Central memory CD8-positive, alpha-beta T cell (primary cell): ENCODE measurements around the gene ZMPSTE24.
A peak's percentile ranks its signal among the peaks of the same experiment; 100 is the strongest.

ENCODE experiments used
- ATAC-seq: fragments of 150-1000 bp; cut with Tn5 transposase; replicated peaks from 2 replicates; pipeline ENCODE4 v1.10.0; 2022; ENCODE audit warnings: mild to moderate bottlenecking, moderate FRiP score, moderate number of reproducible peaks; ENCODE audit not compliant: poor library complexity, severe bottlenecking; ENCODE audit errors: extremely low read depth
- DNase-seq, 2 donors: peaks; one replicate each; pipeline ENCODE4 v3.0.0; 2021; ENCODE audit warnings: low spot score in 2 of 2
- H3K27ac Mint-ChIP-seq: one replicate; pipeline ENCODE4 v1.8.0; 2022; ENCODE audit warnings: low read depth, mild to moderate bottlenecking, moderate library complexity, mixed read lengths
- H3K27me3 Mint-ChIP-seq: one replicate; pipeline ENCODE4 v1.8.0; 2022; ENCODE audit warnings: mixed read lengths
- H3K36me3 Mint-ChIP-seq: one replicate; pipeline ENCODE4 v1.8.0; 2022; ENCODE audit warnings: mild to moderate bottlenecking, moderate library complexity, mixed read lengths; ENCODE audit not compliant: insufficient read depth
- H3K4me1 Mint-ChIP-seq: one replicate; pipeline ENCODE4 v1.8.0; 2022; ENCODE audit warnings: mixed read lengths
- H3K4me3 Mint-ChIP-seq: one replicate; pipeline ENCODE4 v1.8.0; 2022; ENCODE audit warnings: mild to moderate bottlenecking, moderate library complexity, mixed read lengths
- H3K9me3 Mint-ChIP-seq: one replicate; pipeline ENCODE4 v1.8.0; 2022; ENCODE audit warnings: mixed read lengths

ZMPSTE24 gene

GRCh38 chr1:40266786-40267535 lies 8.9 kb downstream of the ZMPSTE24 start:
- DNase-seq, result no peak
- no peak overlapping the region for H3K27ac Mint-ChIP-seq
- peaks cover 55% of the 10 kb centered on the region for H3K36me3 Mint-ChIP-seq

GRCh38 chr1:40267767-40268187 lies 9.7 kb downstream of the ZMPSTE24 start:
- Mint-ChIP-seq H3K4me3 (no peak overlapping the region), H3K4me1 (peaks cover 7% of the 10 kb centered on the region), H3K27me3 (no peaks in the 10 kb centered on the region), H3K36me3 (peaks cover 56% of the 10 kb centered on the region), H3K27ac (no peak overlapping the region), H3K9me3 (no peaks in the 10 kb centered on the region)
- DNase-seq (no peak), ATAC-seq (no peak)

More at GRCh38 chr1:40266786-40267535, 8.9 kb downstream of the ZMPSTE24 start:
- ATAC-seq, result no peak
- H3K9me3 Mint-ChIP-seq, result no peaks in the 10 kb centered on the region
- H3K4me1 Mint-ChIP-seq, result peaks cover 16% of the 10 kb centered on the region
- no peaks in the 10 kb centered on the region for H3K27me3 Mint-ChIP-seq
- no peak overlapping the region for H3K4me3 Mint-ChIP-seq

- Mint-ChIP-seq H3K4me3 (no peak overlapping the region), H3K4me1 (peaks cover 3% of the 10 kb centered on the region), H3K27ac (no peak overlapping the region), H3K36me3 (peaks cover 54% of the 10 kb centered on the region), H3K27me3 (no peaks in the 10 kb centered on the region), H3K9me3 (no peaks in the 10 kb centered on the region)
- DNase-seq (no peak), ATAC-seq (no peak)
Measured at GRCh38 chr1:40268211-40268610, 10.2 kb downstream of the ZMPSTE24 start.

- Mint-ChIP-seq H3K27ac (peak overlapping the region; percentile 68), H3K4me1 (no peaks in the 10 kb centered on the region), H3K9me3 (no peaks in the 10 kb centered on the region), H3K27me3 (no peaks in the 10 kb centered on the region), H3K4me3 (no peak overlapping the region), H3K36me3 (peaks cover 54% of the 10 kb centered on the region)
- no peak for DNase-seq
- ATAC-seq, result no peak
Measured at GRCh38 chr1:40270152-40270834, 12.3 kb downstream of the ZMPSTE24 start.

- no peaks in the 10 kb centered on the region for H3K9me3 Mint-ChIP-seq
- no peak for ATAC-seq
- no peak overlapping the region for H3K27ac Mint-ChIP-seq
- H3K4me3 Mint-ChIP-seq, result no peak overlapping the region
- DNase-seq, result no peak
- no peaks in the 10 kb centered on the region for H3K27me3 Mint-ChIP-seq
- H3K36me3 Mint-ChIP-seq, result peaks cover 51% of the 10 kb centered on the region
- H3K4me1 Mint-ChIP-seq, result peaks cover 5% of the 10 kb centered on the region
Measured at GRCh38 chr1:40272653-40273213, 14.7 kb downstream of the ZMPSTE24 start.

- Mint-ChIP-seq H3K27me3 (no peaks in the 10 kb centered on the region), H3K27ac (no peak overlapping the region)
Measured at GRCh38 chr1:40273547-40274166, 15.6 kb downstream of the ZMPSTE24 start.

GRCh38 chr1:40274331-40274730 lies 16.3 kb downstream of the ZMPSTE24 start:
- DNase-seq, result no peak
- H3K4me1 Mint-ChIP-seq, result peaks cover 5% of the 10 kb centered on the region
- peaks cover 44% of the 10 kb centered on the region for H3K36me3 Mint-ChIP-seq
- no peak for ATAC-seq
- no peaks in the 10 kb centered on the region for H3K27me3 Mint-ChIP-seq
- no peaks in the 10 kb centered on the region for H3K9me3 Mint-ChIP-seq
- H3K27ac Mint-ChIP-seq, result peak overlapping the region; percentile 6
- no peak overlapping the region for H3K4me3 Mint-ChIP-seq

More at GRCh38 chr1:40273547-40274166, 15.6 kb downstream of the ZMPSTE24 start:
- no peak overlapping the region for H3K4me3 Mint-ChIP-seq
- DNase-seq (no peak), ATAC-seq (no peak)
- peaks cover 45% of the 10 kb centered on the region for H3K36me3 Mint-ChIP-seq
- peaks cover 5% of the 10 kb centered on the region for H3K4me1 Mint-ChIP-seq
- H3K9me3 Mint-ChIP-seq, result no peaks in the 10 kb centered on the region

GRCh38 chr1:40276122-40276521 lies 18.1 kb downstream of the ZMPSTE24 start:
- Mint-ChIP-seq H3K4me3 (no peak overlapping the region), H3K9me3 (no peaks in the 10 kb centered on the region), H3K4me1 (peaks cover 5% of the 10 kb centered on the region), H3K27ac (peak overlapping the region; percentile 45), H3K36me3 (peaks cover 38% of the 10 kb centered on the region), H3K27me3 (no peaks in the 10 kb centered on the region)
- no peak for DNase-seq
- ATAC-seq, result no peak

GRCh38 chr1:40281853-40282252 lies 23.8 kb downstream of the ZMPSTE24 start:
- peaks cover 44% of the 10 kb centered on the region for H3K36me3 Mint-ChIP-seq
- ATAC-seq, result no peak

GRCh38 chr1:40291293-40291692 lies 33.3 kb downstream of the ZMPSTE24 start:
- ATAC-seq, result no peak
- Mint-ChIP-seq H3K27me3 (no peaks in the 10 kb centered on the region), H3K27ac (peak overlapping the region; percentile 50), H3K4me1 (peaks cover 6% of the 10 kb centered on the region), H3K9me3 (no peaks in the 10 kb centered on the region), H3K4me3 (no peak overlapping the region), H3K36me3 (peaks cover 50% of the 10 kb centered on the region)
- no peak for DNase-seq

More at GRCh38 chr1:40281853-40282252, 23.8 kb downstream of the ZMPSTE24 start:
- H3K27ac Mint-ChIP-seq, result no peak overlapping the region
- no peaks in the 10 kb centered on the region for H3K27me3 Mint-ChIP-seq
- H3K4me3 Mint-ChIP-seq, result no peak overlapping the region
- DNase-seq, result no peak
- no peaks in the 10 kb centered on the region for H3K9me3 Mint-ChIP-seq
- no peaks in the 10 kb centered on the region for H3K4me1 Mint-ChIP-seq

- no peak overlapping the region for H3K27ac Mint-ChIP-seq
Measured at GRCh38 chr1:40299366-40300248, 41.6 kb downstream of the ZMPSTE24 start.

GRCh38 chr1:40300249-40300567 lies 42.2 kb downstream of the ZMPSTE24 start:
- H3K9me3 Mint-ChIP-seq, result no peaks in the 10 kb centered on the region
- peaks cover 3% of the 10 kb centered on the region for H3K36me3 Mint-ChIP-seq
- H3K4me1 Mint-ChIP-seq, result no peaks in the 10 kb centered on the region
- no peak for DNase-seq
- H3K27me3 Mint-ChIP-seq, result no peaks in the 10 kb centered on the region
- H3K4me3 Mint-ChIP-seq, result no peak overlapping the region
- ATAC-seq, result no peak
- H3K27ac Mint-ChIP-seq, result no peak overlapping the region

More at GRCh38 chr1:40299366-40300248, 41.6 kb downstream of the ZMPSTE24 start:
- DNase-seq (no peak), ATAC-seq (no peak)
- no peaks in the 10 kb centered on the region for H3K27me3 Mint-ChIP-seq
- H3K4me3 Mint-ChIP-seq, result no peak overlapping the region
- no peaks in the 10 kb centered on the region for H3K4me1 Mint-ChIP-seq
- H3K36me3 Mint-ChIP-seq, result peaks cover 3% of the 10 kb centered on the region
- no peaks in the 10 kb centered on the region for H3K9me3 Mint-ChIP-seq
